Mucosa of gallbladder (tissue), 1 donor: ENCODE data around the gene ZSCAN5A. TPM values are rescaled to one million over a fixed set of nuclear protein-coding genes. Genes with fewer than 3 reads are reported as not detected.
"Not testable (repeated sequence)": the region's sequence is repeated elsewhere in the genome, so short reads cannot be mapped to it uniquely, and the experiment has no call there.

ENCODE experiments used
- DNase-seq: peaks from one replicate; pipeline ENCODE4 v3.0.0-alpha.2; 2020; ENCODE audit warnings: low spot score
- total RNA-seq: library from RNA; stranded (reverse); gene quantifications from one replicate; pipeline ENCODE4 v1.2.1, GENCODE V29; 2021
- donor health status: DM: no; HTN: no; CAD: no.

The ZSCAN5A gene, protein sequence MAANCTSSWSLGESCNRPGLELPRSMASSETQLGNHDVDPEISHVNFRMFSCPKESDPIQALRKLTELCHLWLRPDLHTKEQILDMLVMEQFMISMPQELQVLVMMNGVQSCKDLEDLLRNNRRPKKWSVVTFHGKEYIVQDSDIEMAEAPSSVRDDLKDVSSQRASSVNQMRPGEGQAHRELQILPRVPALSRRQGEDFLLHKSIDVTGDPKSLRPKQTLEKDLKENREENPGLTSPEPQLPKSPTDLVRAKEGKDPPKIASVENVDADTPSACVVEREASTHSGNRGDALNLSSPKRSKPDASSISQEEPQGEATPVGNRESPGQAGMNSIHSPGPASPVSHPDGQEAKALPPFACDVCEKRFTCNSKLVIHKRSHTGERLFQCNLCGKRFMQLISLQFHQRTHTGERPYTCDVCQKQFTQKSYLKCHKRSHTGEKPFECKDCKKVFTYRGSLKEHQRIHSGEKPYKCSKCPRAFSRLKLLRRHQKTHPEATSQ
- total RNA-seq, result 10.7 TPM

DNA sequence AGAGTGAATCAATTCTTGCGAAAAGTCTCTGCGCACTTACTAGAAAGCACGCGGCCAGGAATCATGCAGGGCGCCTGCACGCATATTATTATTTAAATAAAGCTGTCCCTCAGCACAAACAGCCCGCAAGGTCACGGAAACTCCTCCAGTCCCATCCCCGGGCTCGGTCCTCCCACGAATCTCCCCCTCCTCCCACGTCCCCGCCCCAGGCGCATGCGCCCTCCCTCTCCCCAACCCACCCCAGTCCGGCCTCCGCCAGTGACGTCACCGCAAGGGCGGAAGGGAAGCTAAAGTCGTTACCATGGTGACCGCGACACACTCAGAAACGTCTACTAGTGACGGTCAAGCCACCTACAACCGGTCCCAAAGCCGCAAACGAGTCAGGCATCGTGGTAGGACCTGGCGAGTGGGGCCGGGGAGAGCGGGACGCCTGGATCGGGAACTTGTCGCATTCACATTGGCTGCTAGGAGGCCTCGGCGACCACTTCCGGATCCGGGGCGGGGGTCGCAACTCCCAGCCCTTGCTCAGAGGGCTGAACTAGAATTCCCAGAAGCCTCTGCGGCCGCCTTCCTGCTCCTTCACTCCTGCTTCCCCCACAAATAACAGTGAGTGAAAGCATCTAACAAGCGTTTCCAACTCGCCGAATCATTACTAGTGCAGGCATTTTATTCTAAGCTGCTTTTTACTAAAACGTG, at the start of gene ZSCAN5A:
Gene ZSCAN5A (minus strand): TSS at position 459 of the 696 bp plus-strand sequence. CDS start 89,793 bp downstream, outside the sequence.
- peak; percentile 95 for DNase-seq

DNA sequence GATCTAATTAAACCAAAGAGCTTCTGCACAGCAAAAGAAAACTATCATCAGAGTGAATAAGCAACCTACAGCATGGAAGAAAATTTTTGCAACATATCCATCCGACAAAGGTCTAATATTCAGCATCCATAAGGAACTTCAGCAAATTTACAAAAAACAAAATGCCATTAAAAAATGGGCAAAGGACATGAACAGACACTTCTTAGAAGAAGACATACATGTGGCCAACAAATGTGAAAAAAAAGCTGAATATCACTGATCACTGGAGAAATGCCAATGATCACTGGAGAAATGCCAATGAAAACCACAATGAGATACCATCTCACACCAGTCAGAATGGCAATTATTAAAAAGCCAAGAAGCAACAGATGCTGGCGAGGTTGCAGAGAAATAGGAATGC, 46.2 kb upstream of the ZSCAN5A start:
- no peak for DNase-seq

DNA sequence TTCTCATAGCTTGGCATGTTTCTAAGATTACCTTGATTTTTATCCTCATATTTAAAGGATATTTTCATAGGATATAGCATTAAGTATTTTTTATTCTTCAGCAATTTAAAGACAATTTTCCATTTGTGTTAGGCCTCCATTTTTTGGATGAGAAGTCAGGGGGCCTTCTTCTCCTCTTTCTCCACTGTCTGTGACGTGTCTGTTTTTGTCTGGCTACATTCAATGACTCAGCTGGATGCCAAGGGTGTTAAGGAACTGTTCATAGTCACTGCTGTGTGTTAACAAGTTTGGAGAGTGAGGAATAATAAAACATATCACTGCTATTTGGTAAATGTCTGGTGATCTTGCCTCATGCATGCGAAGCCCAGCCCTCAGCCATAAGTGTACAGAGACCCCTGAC, 42.3 kb upstream of the ZSCAN5A start:
- no peak for DNase-seq

DNA sequence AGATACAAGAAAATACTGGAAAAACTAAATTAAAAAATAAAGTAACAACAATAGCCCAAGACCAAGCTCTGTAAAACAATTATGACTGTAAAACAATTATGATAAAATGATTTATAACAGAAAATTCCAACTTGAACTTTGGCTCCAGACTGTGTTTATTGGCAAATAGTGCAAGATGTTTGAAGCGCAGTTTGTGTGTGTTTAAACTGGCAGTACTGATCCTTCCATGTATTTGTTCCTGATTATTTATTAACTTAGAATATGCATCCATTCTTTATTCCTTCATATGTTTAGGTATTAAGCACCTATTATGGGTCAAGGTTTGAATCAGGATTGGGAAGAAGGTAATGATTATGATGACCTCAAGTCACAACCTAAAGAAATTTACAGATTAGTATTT, 40.9 kb upstream of the ZSCAN5A start:
- no peak for DNase-seq

DNA sequence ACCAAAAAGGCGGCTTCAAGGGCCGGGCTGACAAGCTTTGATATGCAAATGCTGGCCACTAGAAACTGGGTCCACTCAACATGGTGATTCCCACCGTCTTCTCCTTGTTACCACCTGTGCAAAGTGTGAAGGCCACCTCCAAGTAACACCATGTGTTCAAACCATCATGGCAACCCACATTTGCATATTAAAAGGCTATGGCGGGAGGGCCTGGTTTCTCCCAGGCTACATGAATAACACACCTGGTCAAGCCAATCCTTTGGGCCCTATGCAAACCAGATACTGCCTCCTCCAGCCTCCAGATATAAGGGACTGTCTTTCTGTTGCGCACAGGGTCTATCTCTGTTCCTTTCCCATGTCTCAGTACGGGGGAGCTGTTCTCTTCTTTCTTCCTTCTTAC, 36.6 kb upstream of the ZSCAN5A start:
- no peak for DNase-seq

DNA sequence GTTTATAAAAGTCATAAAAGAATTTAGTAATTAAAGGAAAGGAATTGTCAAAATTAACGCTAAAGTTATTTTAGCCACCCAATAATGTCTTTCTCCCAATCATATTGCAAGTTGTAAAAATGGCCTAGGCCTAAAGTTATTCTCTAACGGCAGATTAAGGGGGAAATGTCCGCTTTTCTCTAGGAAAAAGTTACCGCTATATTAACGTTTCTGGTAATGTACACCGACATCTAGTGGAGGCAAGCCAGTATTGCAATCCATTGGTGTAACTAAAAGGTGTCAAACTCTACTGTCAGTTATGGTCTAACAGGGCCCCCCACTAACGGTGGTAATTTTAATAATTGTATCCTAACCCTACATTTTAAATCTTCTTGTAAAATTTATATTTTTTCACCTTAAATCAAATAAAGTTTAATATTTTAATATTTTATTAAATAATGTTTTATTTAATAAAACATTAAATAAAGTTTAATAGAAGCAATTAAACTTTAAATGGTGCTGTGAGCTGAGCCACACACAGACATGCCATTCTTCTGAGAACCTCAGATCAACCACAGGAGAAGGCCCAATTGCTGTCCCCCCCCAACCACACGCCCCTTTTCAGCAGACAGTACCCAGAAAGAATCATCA, 35.9 kb upstream of the ZSCAN5A start:
- peak; percentile 50 for DNase-seq

DNA sequence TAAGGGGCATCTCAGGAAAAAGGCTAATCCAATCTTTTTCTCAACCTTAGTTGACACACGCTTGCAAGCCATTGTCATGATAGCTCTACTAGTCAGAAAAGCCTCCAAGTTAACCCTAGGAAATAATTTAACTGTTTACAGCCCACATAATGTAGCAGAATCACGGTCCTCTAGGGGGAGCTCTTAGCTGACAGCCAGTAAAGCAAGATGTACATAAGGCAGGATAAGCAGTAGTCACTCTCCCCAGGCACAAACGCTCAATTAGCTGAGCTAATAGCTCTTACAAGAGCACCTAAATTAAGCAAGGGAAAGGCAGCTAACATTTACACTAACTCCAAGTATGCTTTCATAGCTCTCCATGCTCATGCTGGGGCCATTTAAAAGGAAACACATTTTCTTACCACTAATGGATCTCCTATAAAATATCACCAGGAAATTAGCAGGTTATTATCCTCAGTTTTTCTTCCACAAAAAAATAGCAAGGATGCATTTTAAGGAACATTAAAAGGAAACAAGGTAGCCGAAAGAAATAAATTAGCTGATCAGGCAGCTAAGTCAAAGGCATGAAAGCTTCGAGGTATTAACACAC, 33.7 kb upstream of the ZSCAN5A start:
- DNase-seq, result no peak

DNA sequence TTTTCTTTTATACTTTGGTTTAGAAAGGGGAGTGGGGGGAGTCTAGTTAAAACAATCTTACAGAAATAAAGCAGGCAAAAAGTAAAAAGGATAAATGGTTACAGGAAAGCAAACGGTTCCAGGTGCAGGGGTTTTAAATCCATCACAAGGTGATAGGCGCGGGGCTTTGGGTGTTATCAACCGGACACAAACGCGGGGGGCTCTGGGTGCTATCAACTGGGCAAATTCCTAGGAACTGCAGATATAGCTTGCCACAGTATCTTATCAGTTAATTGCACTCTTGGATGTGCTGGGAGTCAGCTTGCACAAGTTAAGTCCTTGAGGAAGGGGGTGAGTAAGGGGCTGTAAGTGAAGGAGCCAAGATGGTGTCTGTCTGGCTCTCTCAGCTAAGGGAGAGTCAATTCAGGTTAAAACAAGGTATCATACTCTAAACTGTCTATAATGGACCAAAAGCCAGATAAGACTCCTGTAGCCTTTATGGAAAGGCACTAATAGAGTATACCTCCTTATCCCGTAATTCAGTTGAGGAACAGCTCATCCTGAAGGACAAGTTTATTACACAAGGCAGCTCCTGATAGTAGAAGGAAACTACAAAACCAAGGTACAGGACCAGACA, 32.6 kb upstream of the ZSCAN5A start:
- DNase-seq, result no peak

DNA sequence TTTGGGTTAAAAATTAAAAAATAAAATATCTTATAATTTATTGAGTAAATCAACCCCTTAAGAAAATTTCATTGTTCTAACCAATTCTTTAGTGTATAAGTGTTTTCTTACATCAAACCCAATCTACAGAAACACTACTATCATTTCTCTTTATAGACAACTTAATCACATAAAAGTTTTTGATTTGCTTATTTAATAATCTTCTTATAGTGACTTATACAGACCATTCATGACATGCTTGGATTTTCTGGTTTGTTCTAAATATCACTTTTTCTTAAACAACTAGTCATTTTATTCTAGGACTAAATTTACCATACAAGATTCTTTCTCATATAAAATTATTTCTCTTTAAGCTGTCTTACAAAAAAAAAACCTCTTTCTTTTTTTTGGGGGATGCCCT, 27.3 kb upstream of the ZSCAN5A start:
- DNase-seq, result no peak

DNA sequence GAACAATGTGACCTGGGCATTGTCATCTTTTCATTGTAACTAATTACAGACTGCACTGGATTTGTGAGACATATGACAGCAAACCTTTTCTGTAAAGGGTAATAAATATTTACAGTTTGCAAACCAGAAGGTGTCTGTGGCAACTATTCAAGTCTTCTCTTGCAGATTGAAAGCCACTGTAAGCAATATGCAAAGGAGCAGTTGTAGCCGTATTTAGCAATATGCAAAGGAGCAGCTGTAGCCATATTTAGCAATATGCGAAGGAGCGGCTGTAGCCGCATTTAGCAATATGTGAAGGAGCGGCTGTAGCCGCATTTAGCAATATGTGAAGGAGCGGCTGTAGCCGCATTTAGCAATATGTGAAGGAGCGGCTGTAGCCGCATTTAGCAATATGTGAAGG, 24.4 kb upstream of the ZSCAN5A start:
- DNase-seq, result not testable (repeated sequence)

DNA sequence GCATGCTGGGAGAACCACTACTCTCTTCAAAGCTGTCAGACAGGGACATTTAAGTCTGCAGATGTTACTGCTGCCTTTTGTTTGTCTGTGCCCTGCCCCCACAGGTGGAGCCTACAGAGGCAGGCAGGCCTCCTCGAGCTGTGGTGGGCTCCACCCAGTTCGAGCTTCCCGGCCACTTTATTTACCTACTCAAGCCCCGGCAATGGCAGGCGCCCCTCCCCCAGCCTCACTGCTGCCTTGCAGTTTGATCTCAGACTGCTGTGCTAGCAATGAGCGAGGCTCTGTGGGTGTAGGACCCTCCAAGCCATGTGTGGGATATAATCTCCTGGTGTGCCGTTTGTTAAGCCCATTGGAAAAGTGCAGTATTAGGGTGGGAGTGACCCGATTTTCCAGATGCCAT, 22.4 kb upstream of the ZSCAN5A start:
- not testable (repeated sequence) for DNase-seq

DNA sequence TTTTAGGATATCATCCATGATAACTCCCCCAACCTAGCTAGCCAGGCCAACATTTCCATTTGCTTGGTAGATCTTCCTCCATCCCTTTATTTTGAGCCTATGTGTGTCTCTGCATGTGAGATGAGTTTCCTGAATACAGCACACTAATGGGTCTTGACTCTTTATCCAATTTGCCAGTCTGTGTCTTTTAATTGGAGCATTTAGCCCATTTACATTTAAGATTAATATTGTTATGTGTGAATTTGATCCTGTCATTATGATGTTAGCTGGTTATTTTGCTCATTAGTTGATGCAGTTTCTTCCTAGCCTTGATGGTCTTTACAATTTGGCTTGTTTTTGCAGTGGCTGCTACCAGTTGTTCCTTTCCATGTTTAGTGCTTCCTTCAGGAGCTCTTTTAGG, 20.7 kb upstream of the ZSCAN5A start:
- DNase-seq, result not testable (repeated sequence)

DNA sequence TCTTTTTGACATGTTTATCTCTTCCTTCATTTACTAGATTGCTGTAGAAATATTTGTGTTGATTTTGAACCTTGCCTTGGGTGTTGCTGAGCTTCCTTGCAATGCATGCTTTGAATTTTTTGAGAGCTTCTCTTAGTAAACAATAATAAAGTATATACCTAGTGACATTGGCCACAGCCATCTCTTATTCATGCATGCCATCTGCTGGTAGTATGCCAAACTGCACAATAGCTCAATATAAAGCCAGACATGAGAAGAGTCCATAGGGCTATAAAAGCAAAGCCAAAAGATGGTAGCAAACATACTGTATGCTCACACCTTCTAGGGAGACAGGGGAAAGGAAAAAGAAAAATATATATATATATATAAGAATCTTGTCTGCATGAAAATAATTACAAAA, 18.9 kb upstream of the ZSCAN5A start:
- peak; percentile 60 for DNase-seq

DNA sequence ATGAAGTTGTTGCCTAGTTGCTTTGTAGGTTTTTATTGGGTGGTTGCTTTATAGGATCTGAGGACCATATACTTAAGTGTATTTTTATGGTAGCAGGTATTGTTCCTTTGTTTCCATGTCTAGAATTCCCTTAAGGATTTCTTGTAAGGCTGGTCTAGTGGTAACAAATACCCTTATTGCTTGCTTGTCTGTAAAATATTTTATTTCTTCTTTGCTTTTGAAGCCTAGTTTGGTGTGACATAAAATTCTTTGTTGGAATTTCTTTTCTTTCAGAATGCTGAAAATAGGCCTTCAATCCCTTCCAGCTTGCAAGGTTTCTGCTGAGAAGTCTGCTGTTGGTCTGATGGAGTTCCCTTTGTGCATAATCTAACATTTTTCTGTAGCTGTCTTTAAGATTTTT, 18.1 kb upstream of the ZSCAN5A start:
- no peak for DNase-seq

DNA sequence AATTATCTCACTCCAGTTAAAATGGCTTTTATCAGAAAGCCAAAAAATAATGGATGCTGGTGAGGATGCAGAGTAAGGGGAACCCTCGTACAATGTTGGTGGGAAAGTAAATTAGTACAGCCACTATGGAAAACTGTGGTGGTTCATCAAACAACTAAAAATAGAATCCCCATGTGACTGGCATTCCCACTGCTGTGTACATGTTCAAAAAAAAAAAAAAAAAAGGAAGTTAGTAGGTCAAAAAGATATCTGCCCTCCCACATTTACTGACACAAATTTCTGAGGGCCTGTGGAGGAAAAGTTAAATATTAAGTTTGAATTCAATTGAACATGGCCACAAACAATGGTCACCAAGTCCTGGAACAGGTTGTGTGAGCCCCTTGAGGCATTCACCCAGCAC, 9.8 kb upstream of the ZSCAN5A start:
- DNase-seq, result no peak

DNA sequence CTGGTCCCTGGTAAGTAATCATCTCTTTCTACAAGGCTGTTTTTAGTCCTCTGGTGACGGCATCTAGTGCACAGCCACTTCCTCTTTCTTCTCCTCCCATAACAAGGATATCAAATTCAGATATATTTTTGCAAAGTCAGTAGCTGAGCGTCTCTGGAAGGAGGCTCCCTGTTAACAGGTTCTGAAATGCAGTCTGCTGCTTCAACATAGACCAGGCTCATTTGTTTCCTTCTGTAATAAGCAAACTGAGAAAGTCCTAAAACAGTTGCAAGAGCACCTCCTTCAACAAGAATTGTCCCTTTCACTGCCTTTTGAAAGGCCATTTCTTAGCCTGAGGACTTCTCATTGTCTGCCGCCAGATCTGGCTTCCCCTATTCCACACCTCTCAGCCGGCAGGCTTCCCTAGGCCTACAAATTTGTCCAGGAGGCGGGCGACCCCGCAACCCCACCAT, 7.4 kb upstream of the ZSCAN5A start:
- no peak for DNase-seq

DNA sequence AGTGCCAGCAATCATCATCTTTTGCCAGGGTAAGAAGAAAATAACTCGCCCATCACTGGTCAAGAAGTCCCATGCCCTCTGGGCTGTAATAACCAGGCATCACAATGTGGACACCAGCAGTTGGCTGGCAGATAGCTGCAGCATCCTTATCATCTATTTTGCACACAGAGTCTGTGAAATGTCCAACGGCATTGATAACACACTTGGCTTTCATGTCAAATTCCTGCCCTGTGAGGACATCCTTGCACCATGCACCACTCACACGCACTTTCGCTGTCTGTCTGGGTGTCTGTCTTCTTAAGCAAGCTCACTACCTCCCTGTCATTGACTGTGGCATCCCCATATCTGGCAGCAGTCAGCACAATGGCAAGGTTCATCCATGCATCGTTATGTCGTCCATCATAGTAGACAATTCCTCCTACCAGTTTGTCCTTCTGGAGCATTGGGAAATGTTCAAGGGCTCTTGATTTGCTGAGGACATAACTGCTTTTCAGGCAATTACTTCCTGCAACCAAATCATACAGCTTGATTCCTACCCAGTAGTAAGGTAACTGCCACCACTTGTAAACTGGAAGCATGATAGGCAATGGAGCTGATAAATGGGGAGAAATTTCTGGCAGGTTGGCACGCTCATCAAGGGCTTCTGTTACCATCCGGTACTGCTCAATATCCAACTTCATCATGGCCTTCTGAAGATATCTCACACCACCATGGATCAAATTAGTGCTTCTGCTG, 6.8 kb upstream of the ZSCAN5A start:
- no peak for DNase-seq

DNA sequence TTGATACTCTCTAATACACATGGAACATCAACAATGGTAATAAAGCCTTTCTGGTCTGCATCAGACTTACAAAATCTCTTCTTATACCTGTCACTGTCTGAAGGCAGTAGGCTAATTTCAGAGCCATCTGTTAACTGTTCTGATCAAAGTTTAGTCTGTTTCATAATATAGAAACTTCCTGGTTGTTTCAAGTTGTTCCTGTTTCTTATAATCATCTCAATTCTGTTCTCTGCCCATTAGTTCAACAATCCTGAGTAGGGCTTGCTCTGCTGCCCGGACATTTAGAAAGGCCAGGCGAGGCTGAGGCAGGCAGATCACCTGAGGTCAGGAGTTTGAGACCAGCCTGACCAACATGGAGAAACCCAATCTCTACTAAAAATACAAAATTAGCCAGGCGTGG, 5.4 kb upstream of the ZSCAN5A start:
- DNase-seq, result no peak

DNA sequence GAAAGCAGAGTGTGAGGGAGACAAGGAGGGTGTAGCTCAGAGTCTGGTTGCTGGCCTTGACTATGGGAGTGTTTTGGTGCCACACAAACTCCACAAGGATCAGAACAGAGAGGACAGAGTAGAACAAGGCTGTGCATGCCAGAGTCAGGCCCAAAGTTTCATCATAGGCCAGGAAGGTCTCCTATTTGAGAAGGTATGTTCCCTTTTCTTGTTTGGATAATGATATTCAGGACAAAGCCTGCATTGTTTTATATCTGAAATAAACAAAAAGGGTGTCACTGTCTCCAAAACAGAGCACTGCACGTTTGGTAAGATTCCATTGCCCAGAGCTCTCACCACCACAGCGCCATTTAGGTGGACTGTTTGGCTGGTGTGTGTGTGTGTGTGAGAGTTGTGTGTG, 3.1 kb upstream of the ZSCAN5A start:
- no peak for DNase-seq

DNA sequence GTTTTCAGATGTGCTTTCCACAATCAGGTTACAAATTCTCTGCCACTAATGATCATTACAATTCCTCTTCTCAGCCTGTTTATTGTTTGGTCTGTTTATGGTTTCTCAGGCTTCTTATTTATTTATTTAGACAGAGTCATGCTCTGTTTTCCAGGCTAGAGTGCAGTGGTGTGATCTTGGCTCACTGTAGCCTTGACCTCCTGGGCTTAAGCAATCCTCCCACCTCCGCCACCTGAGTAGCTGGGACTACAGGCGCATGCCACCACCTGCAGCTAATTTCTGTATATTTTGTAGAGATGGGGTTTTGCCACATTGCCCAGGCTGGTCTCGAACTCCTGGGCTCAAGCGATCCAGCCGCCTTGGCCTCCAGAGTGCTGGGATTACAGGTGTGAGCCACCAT, 2.1 kb upstream of the ZSCAN5A start:
- no peak for DNase-seq
